ENCODE results near the gene LAMA5. TPM values are rescaled to one million over a fixed set of nuclear protein-coding genes. Genes with fewer than 3 reads are reported as not detected.

The LAMA5 gene
- total and polyA plus RNA-seq, 2 experiments from 2014 or later: 201 to 298 TPM

DNA sequence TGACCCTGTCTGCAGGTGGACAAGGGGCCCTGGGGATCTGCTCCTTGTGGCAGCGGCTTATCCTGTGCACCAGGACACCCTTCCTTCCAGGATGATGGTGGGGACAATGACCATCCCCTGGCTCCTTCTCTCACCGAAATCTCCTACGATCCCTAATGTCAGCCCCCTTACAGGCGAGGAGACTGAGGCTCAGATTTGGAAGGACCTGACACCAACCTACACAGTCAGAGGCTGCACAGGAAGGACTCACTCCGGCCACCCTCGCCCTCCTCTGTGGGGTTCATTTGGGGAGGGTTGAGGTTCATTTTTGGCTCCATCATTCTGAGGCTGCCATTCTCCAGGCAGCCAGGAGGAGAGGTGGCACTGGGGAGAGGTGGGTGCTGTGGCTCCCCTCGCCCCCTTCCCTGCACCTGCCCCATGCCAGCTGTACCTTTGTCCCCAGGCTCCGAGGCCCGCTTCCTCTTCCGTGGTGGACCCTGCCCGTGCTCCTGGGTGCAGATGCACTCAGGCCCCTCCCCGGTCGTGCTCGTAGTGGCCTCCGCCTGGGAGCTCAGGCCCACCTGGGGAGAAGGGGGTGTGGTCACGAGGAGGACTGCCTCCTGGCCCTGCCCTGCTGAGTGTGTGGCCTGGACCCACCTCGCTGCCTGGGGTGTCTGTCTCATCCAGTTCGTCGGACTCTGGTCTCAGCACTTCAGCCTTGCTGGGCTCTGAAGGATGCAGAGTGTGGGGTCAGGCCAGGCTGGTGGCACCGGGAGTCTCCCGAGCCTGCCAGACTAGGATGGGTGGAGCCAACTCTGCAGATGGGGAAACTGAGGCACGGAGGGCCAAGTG is 45.3 kb upstream of the LAMA5 start:
- DNase-seq (ENCODE audit: low spot score) (no peak), ATAC-seq (no peak)
- Histone ChIP-seq H2AFZ (no peak overlapping the region), H3K36me3 (ENCODE audit: insufficient read depth) (no peaks in the 10 kb centered on the region), H3K27me3 (ENCODE audit: insufficient read depth) (no peaks in the 10 kb centered on the region), H3F3A (replicated peaks; ENCODE audit: low read depth) (no peaks in the 10 kb centered on the region), H3K79me2 (replicated peaks; ENCODE audit: insufficient read depth) (no peaks in the 10 kb centered on the region), H3K4me1 (ENCODE audit: insufficient read depth) (no peaks in the 10 kb centered on the region; the same call in 1 of the 2 replicates), H4K20me1 (replicated peaks; ENCODE audit: insufficient read depth) (no peaks in the 10 kb centered on the region), H3K9me2 (ENCODE audit: insufficient read depth) (no peaks in the 10 kb centered on the region), H3K27ac (ENCODE audit: low read depth) (no peak overlapping the region), H3K4me2 (no peak overlapping the region), H3K4me3 (no peak overlapping the region)
- Mint-ChIP-seq H3K27me3 (ENCODE audit: insufficient read depth, low read depth, poor library complexity) (peaks cover 9% of the 10 kb centered on the region), H3K36me3 (ENCODE audit: low read depth) (no peaks in the 10 kb centered on the region), H3K9me3 (no peaks in the 10 kb centered on the region), H3K4me1 (no peaks in the 10 kb centered on the region), H3K27ac (no peak overlapping the region), H3K4me3 (no peak overlapping the region)
- no peak for TF ChIP-seq ZNF114 (CRISPR knock-in tag; IDR thresholded peaks at IDR 0.05)

DNA sequence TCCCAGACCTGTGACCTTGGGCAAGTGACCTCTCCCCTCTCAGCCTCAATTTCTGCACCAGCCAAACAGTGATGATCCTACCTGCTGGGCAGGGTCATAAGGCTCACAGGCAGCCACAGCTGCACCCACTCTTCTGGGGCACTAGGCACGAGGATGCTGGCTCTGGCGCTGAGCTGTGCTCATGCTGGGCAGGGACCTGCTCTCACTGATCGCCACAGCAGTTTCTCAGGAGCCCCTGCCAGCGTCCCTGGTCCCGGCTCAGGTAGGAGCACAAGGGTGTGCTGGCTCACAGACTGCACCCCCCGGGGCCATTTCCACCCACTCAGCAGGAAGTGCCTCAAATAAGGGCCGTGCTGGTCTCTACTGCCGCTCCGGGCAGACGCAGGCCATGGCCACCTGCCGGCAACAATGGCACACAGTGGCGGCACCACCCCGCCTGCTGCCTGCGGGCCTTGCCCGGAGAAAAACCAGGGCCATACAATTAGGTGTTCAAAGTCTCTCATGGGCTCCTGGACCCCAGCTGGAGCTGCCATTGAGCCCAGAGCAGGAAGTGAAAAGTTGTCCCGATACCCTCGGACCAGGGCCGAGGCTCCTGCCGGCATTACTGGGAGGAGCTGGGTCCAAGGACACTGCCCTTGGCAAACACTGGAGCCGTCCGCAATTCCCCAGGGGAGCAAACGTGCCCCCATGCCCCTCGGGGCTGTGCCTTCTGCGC is 44.5 kb upstream of the LAMA5 start:
- Histone ChIP-seq H4K20me1 (replicated peaks; ENCODE audit: insufficient read depth) (no peaks in the 10 kb centered on the region), H3K36me3 (ENCODE audit: insufficient read depth) (no peaks in the 10 kb centered on the region), H3K27me3 (ENCODE audit: insufficient read depth) (no peaks in the 10 kb centered on the region), H3K4me2 (no peak overlapping the region), H3K4me1 (ENCODE audit: insufficient read depth) (no peaks in the 10 kb centered on the region; the same call in 1 of the 2 replicates), H3F3A (replicated peaks; ENCODE audit: low read depth) (no peaks in the 10 kb centered on the region), H3K9me2 (ENCODE audit: insufficient read depth) (no peaks in the 10 kb centered on the region), H3K27ac (ENCODE audit: low read depth) (no peak overlapping the region), H3K79me2 (replicated peaks; ENCODE audit: insufficient read depth) (no peaks in the 10 kb centered on the region), H2AFZ (no peak overlapping the region), H3K4me3 (no peak overlapping the region)
- ATAC-seq (no peak), DNase-seq (ENCODE audit: low spot score) (no peak)
- no peaks in the 10 kb centered on the region for H3K4me1 Mint-ChIP-seq
- no peaks in the 10 kb centered on the region for H3K9me3 Mint-ChIP-seq
- H3K27me3 Mint-ChIP-seq (ENCODE audit: insufficient read depth, low read depth, poor library complexity): peaks cover 9% of the 10 kb centered on the region
- no peaks in the 10 kb centered on the region for H3K36me3 Mint-ChIP-seq (ENCODE audit: low read depth)
- no peak for TF ChIP-seq JUNB (IDR thresholded peaks at IDR 0.05; ENCODE audit: unreplicated experiment)
- no peak for TF ChIP-seq STAT1 (IDR thresholded peaks at IDR 0.05; ENCODE audit: unreplicated experiment)
- TF ChIP-seq EZH2phosphoT487 (IDR thresholded peaks at IDR 0.05; ENCODE audit: unreplicated experiment): no peak
- TF ChIP-seq NANOG (IDR thresholded peaks at IDR 0.05; ENCODE audit: borderline replicate concordance): no peak
- TF ChIP-seq REST (IDR thresholded peaks at IDR 0.05; ENCODE audit: unreplicated experiment): no peak
- no peak for TF ChIP-seq ZNF114 (CRISPR knock-in tag; IDR thresholded peaks at IDR 0.05)
- no peak for TF ChIP-seq POLR2AphosphoS5 (IDR thresholded peaks at IDR 0.05; ENCODE audit: low read depth)
- TF ChIP-seq ZNF462 (CRISPR knock-in tag; IDR thresholded peaks at IDR 0.05): no peak
- no peak overlapping the region for H3K4me3 Mint-ChIP-seq
- H3K27ac Mint-ChIP-seq: no peak overlapping the region

Measured in GM23338 (cell line).